GM23248 (cell line): ENCODE measurements around the gene GAK. TPM values are rescaled to one million over a fixed set of nuclear protein-coding genes. Genes with fewer than 3 reads are reported as not detected.
A peak's percentile ranks its signal among the peaks of the same experiment; 100 is the strongest.

Source experiments
- DNase-seq: peaks from one replicate; pipeline ENCODE4 v3.0.0-alpha.2; 2015
- H2AFZ ChIP-seq: fragments of 200-600 bp; sonication (generic); 2 replicates; pipeline ENCODE4 v1.6.1; 2016; ENCODE audit warnings: antibody characterized with exemption
- H3F3A ChIP-seq: fragments of 200-600 bp; sonication (generic); 2 replicates; pipeline ENCODE4 v1.6.1; 2016; ENCODE audit warnings: mild to moderate bottlenecking, antibody characterized with exemption, mixed run types; ENCODE audit not compliant: insufficient read depth
- H3K27ac ChIP-seq: fragments of 200-600 bp; sonication (generic); 2 replicates; pipeline ENCODE4 v1.5.1; 2016; ENCODE audit warnings: mild to moderate bottlenecking
- H3K27me3 ChIP-seq: fragments of 200-600 bp; sonication (generic); replicated peaks from 2 replicates; pipeline ENCODE4 v1.6.1; 2016; ENCODE audit warnings: mild to moderate bottlenecking; ENCODE audit not compliant: insufficient read depth
- H3K36me3 ChIP-seq: fragments of 200-600 bp; sonication (generic); 2 replicates; pipeline ENCODE4 v1.6.1; 2016; ENCODE audit warnings: low read depth, mild to moderate bottlenecking
- H3K4me1 ChIP-seq: fragments of 200-600 bp; sonication (generic); 2 replicates; pipeline ENCODE4 v1.6.1; 2016; ENCODE audit warnings: mild to moderate bottlenecking; ENCODE audit not compliant: insufficient read depth
- H3K4me2 ChIP-seq: fragments of 200-600 bp; sonication (generic); one replicate; pipeline ENCODE4 v1.6.1; 2016; ENCODE audit warnings: mild to moderate bottlenecking; ENCODE audit not compliant: unreplicated experiment
- H3K4me3 ChIP-seq: fragments of 200-600 bp; sonication (generic); 2 replicates; pipeline ENCODE4 v1.5.1; 2016; ENCODE audit warnings: mild to moderate bottlenecking
- H3K79me2 ChIP-seq: fragments of 200-600 bp; sonication (generic); 2 replicates; pipeline ENCODE4 v1.6.1; 2016; ENCODE audit warnings: mild to moderate bottlenecking; ENCODE audit not compliant: insufficient read depth
- H3K9ac ChIP-seq: fragments of 200-600 bp; sonication (generic); 2 replicates; pipeline ENCODE4 v1.6.1; 2016; ENCODE audit warnings: mild to moderate bottlenecking
- H3K9me2 ChIP-seq: fragments of 200-600 bp; sonication (generic); 2 replicates; pipeline ENCODE4 v1.6.1; 2016; ENCODE audit warnings: mixed run types, mild to moderate bottlenecking, moderate library complexity; ENCODE audit not compliant: insufficient read depth
- H3K9me3 ChIP-seq: fragments of 200-600 bp; sonication (generic); one replicate; pipeline ENCODE4 v1.6.1; 2017; ENCODE audit warnings: low read depth
- H4K20me1 ChIP-seq: fragments of 200-600 bp; sonication (generic); 2 replicates; pipeline ENCODE4 v1.6.0; 2016; ENCODE audit not compliant: insufficient read depth
- EZH2 ChIP-seq: fragments of 200-600 bp; sonication (generic); IDR thresholded peaks from 2 replicates; pipeline ENCODE4 v1.6.1; 2018; ENCODE audit warnings: antibody characterized with exemption, mild to moderate bottlenecking; ENCODE audit not compliant: insufficient read depth, poor library complexity, severe bottlenecking
- EZH2phosphoT487 ChIP-seq: fragments of 200-600 bp; sonication (generic); IDR thresholded peaks from 2 replicates; pipeline ENCODE4 v1.6.1; 2018; ENCODE audit warnings: antibody characterized with exemption, moderate library complexity, mild to moderate bottlenecking, low read depth; ENCODE audit not compliant: insufficient read depth
- WGBS, 2 experiments: methylation state at CpG; one replicate each; pipeline ENCODE4 v1.1.6; 2015 to 2017; ENCODE audit warnings: low lambda C conversion rate in 2 of 2, low coverage in 1 of 2; ENCODE audit errors: missing lambda C conversion rate in 2 of 2; 5-methylcytosine and 5-hydroxymethylcytosine counted together
- in situ Hi-C: fragments of 300-500 bp; cut with MboI; formaldehyde crosslinking; loops from 2 replicates; pipeline ENCODE4 v1.15.0; 2020
- polyA plus RNA-seq: library from polyadenylated mRNA; unstranded; fragments of >200 nt; fragmentation: Nextera tagmentation; extraction: Ambion mirVana; gene quantifications from 2 replicates; pipeline ENCODE4 v1.2.1, GENCODE V29; 2016
- total RNA-seq: library from RNA; depleted of rRNA; stranded (reverse); fragments of >200 nt; shearing (Covaris generic); gene quantifications from 2 replicates; pipeline ENCODE4 v1.2.3, GENCODE V29; 2014

GAK gene
- total and polyA plus RNA-seq, 2 experiments from 2014 or later: 41.1 to 86.7 TPM

DNA sequence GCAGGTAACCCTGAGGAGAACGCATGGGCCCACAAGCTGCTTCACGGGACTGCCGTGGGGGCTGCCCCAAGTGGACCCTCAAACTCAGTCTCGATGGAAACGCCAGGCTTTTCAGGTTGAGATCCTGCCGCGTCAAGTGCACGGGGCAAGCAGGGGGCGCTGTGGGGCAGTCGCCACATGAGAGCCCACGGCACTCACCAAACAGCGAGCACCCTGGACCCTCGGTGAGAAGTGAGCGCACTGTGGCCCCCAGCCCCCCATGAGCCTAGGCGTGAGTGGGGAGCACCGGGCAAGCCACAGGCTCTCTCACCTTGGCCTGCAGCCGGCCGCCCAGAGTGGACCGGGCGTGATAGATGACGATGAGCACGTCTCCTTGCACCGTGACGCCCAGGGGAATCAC lies 55.3 kb downstream of the GAK start:
- no peaks in the 10 kb centered on the region for H3K4me1 ChIP-seq
- in situ Hi-C loops: no loop called here
- H3F3A ChIP-seq: peaks cover 4% of the 10 kb centered on the region; the same call in 1 of the 2 replicates
- peaks cover 15% of the 10 kb centered on the region; the same call in 1 of the 2 replicates for H3K36me3 ChIP-seq
- no peaks in the 10 kb centered on the region for H3K9me3 ChIP-seq
- WGBS, 2 experiments: 89% methylated on average over 24 of the region's 24 CpGs
- H2AFZ ChIP-seq: no peak overlapping the region
- H3K9me2 ChIP-seq: no peaks in the 10 kb centered on the region
- H3K4me2 ChIP-seq: no peak overlapping the region
- TF ChIP-seq EZH2phosphoT487 (no peak), EZH2 (no peak)
- DNase-seq: peak; percentile 13
- no peak overlapping the region for H3K9ac ChIP-seq
- H3K4me3 ChIP-seq: no peak overlapping the region
- H3K27me3 ChIP-seq: no peaks in the 10 kb centered on the region
- H4K20me1 ChIP-seq: no peaks in the 10 kb centered on the region
- H3K79me2 ChIP-seq: no peaks in the 10 kb centered on the region
- H3K27ac ChIP-seq: no peak overlapping the region

DNA sequence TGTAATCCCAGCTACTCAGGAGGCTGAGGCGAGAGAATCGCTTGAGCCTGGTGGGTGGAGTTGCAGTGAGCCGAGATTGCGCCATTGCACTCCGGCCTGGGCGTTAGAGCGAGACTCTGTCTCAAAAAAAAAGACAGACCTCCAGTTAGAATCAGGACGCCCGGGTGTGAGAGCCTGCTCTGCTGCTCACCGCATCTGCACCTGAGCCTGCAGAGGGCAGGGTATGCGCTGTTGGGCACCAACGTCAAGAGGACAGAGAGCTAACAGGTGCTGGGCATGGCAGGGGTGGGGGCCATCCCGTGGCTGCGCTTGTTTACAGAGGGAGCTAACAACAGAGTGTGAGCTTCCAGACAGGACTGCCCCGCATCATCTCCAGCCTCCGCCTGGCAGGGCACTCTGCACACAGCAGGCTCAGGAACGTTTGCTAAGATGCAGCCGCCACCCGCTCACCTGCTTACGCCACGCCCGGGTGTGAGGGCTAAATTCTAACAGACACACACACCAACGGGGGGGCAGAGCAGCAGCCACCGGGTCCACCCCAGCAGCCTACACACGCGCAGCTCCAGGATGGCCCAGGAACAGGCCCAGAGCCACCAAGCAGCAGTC lies 56.2 kb downstream of the GAK start:
- no peaks in the 10 kb centered on the region for H4K20me1 ChIP-seq
- DNase-seq: no peak
- no peak overlapping the region for H3K9ac ChIP-seq
- H3F3A ChIP-seq: peaks cover 4% of the 10 kb centered on the region; the same call in 1 of the 2 replicates
- 92 to 93% methylated on average over 23 to 26 of the region's 26 CpGs for WGBS, 2 experiments
- no peaks in the 10 kb centered on the region for H3K9me3 ChIP-seq
- peaks cover 15% of the 10 kb centered on the region; the same call in 1 of the 2 replicates for H3K36me3 ChIP-seq
- no peak overlapping the region for H3K4me2 ChIP-seq
- in situ Hi-C loops: no loop called here
- no peaks in the 10 kb centered on the region for H3K4me1 ChIP-seq
- no peak overlapping the region for H2AFZ ChIP-seq
- no peak overlapping the region for H3K27ac ChIP-seq
- H3K4me3 ChIP-seq: no peak overlapping the region
- H3K79me2 ChIP-seq: no peaks in the 10 kb centered on the region
- TF ChIP-seq EZH2 (no peak), EZH2phosphoT487 (no peak)
- H3K9me2 ChIP-seq: no peaks in the 10 kb centered on the region
- no peaks in the 10 kb centered on the region for H3K27me3 ChIP-seq

DNA sequence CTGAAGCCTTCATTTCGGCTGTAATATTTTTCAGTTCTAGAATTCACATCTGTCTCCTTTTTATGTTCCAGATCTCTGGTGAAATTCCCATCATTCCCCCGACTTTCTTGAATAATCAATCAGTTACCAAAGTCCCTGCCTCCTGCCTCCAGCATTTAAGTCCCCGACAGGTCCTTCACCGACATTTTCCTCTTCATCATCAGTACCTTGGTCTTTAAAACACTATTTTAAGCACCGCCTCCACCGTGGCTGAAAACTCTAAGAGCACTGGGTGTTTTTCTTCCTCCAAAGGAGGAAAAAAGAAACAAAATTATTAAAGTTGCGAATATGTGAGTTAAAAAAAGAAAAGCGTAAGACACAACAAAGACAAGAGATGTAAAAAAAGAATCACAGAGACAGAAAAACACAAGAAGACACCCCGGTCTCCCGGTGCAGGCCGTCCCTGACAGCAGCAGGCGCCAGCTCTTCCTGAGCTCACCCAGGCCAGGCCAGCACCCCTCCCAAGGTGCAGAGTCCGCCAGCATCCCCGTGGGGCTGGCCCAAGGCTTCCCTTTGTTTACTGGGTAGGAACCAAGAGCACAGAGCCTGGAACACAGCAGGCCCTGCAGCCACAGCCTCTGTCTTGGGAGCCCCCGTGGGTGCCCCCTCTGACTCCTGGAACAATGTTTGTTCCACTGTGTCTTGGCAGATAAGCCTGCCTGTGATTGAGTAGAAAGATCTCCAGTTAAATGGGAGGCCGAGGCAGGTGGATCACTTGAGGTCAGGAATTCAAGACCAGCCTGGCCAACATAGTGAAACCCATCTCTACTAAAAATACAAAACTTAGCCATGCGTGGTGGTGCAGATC lies 56.9 kb downstream of the GAK start:
- H3K9me2 ChIP-seq: no peaks in the 10 kb centered on the region
- DNase-seq: no peak
- no peak overlapping the region for H3K4me2 ChIP-seq
- TF ChIP-seq EZH2: no peak
- TF ChIP-seq EZH2phosphoT487: no peak
- H4K20me1 ChIP-seq: no peaks in the 10 kb centered on the region
- no peaks in the 10 kb centered on the region for H3K79me2 ChIP-seq
- H3K27me3 ChIP-seq: no peaks in the 10 kb centered on the region
- H3K4me3 ChIP-seq: no peak overlapping the region
- no peaks in the 10 kb centered on the region for H3K9me3 ChIP-seq
- no peaks in the 10 kb centered on the region for H3K4me1 ChIP-seq
- H3K36me3 ChIP-seq: peaks cover 15% of the 10 kb centered on the region; the same call in 1 of the 2 replicates
- no peak overlapping the region for H3K9ac ChIP-seq
- H2AFZ ChIP-seq: no peak overlapping the region
- no peak overlapping the region for H3K27ac ChIP-seq
- in situ Hi-C loops: no loop called here
- 83 to 84% methylated on average over 17 of the region's 17 CpGs for WGBS, 2 experiments
- H3F3A ChIP-seq: peaks cover 4% of the 10 kb centered on the region; the same call in 1 of the 2 replicates

DNA sequence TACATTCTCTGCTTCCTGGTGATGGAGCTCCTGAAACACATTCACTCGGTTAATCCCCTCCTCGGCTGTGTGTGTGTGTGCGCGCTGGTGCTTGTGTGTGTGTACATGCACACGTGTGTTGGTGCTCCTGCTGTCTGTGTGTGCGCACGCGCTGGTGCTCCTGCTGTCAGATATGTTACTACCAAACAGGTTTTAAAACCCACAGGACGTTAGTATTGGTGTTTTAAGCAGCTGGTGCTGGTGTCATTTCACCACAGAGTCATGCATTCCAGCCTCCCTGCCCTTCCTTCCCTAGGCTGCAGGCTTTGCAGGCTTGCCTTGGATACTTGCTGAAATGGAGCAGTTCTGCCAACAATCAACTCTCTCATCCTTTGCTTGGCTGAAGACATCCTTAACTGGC lies 58.1 kb downstream of the GAK start:
- no peak for TF ChIP-seq EZH2phosphoT487
- no peak for TF ChIP-seq EZH2
- no peak for DNase-seq
- Histone ChIP-seq H3K36me3 (peaks cover 15% of the 10 kb centered on the region; the same call in 1 of the 2 replicates), H3K79me2 (no peaks in the 10 kb centered on the region), H3K4me2 (no peak overlapping the region), H3K9ac (no peak overlapping the region), H3K27ac (no peak overlapping the region), H3K4me3 (no peak overlapping the region), H3K9me2 (no peaks in the 10 kb centered on the region), H4K20me1 (no peaks in the 10 kb centered on the region), H3K4me1 (no peaks in the 10 kb centered on the region), H3K27me3 (no peaks in the 10 kb centered on the region), H3K9me3 (no peaks in the 10 kb centered on the region), H3F3A (peaks cover 4% of the 10 kb centered on the region; the same call in 1 of the 2 replicates), H2AFZ (no peak overlapping the region)
- 79 to 86% methylated on average over 9 of the region's 9 CpGs for WGBS, 2 experiments
- in situ Hi-C loops: no loop called here
